ENCODE measurements around the gene CSMD2.

CSMD2 gene

DNA sequence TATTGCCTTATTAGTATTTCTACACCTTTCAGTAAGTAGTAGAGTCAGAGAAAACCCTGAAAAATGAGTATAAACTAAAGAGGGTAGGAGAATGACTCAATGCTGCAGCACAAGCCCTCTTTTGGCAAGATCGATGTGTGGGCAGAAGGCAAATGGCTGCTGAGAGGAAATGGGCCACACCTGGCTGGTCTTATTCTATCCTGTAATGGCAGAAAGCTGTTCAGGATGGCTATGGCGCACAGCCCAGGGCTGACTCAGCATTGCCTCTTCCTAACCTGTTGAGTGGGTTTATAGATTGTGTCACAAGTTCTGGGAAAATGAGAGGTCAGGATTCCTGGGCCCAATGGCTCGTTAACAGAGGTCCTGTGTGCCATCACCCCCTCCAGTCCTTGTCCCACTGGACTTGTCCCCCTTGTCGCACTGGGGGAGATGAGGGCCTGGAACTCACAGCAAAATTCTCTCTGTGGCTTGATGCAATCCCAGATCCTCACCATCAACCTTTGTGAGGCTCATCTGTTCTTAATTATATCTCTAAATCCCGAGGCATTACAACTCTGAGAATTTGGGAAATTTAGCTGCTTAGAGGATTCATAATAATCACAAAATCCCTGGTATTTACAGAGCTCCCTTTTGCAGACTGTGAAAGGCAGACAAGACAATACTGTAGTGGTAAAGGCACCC is 287.9 kb downstream of the CSMD2 start:
- H3K9me3 ChIP-seq (ENCODE audit: control insufficient read depth in 5 of 5, low read length in 5 of 5) = no peaks in the 10 kb centered on the region

DNA sequence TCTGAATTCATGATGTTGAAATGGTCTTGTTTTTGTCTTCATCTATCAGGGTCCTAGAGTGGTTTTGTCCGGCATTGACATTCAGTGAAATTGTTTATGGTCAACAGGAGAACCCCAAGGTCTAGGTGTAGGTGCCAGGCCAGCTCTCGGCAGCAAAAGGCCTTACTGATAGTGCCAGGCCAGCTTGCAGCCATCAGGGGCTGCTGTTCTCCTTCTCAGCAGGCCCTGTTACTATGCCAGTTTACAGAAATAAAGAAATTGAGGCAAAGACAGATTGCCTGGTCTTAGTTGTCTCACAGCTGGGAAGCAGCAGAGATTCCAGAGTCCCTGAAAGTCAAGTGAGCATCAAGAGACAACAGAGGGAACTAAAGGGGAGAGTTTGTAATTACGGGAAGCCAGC is 289.2 kb downstream of the CSMD2 start:
- H3K9ac ChIP-seq (ENCODE audit: low read length in 5 of 5) = no peak overlapping the region
- peaks cover 0 to 5% (median 3%) of the 10 kb centered on the region in 5 donors for H3K4me1 ChIP-seq (ENCODE audit: control insufficient read depth in 5 of 5, insufficient read depth in 5 of 5, low read length in 5 of 5)
- H3K36me3 ChIP-seq (ENCODE audit: control insufficient read depth in 5 of 5, insufficient read depth in 5 of 5, low read length in 5 of 5) = no peaks in the 10 kb centered on the region
- peaks cover 0 to 6% (median 0%) of the 10 kb centered on the region in 5 donors for H3K27me3 ChIP-seq (ENCODE audit: control insufficient read depth in 5 of 5, insufficient read depth in 4 of 5, low read length in 5 of 5)
- H3K27ac ChIP-seq (ENCODE audit: low read depth, low read length) = no peak overlapping the region
- no peak overlapping the region for H3K4me3 ChIP-seq (ENCODE audit: low read depth in 1 of 5, low read length in 5 of 5)
- H3K9me3 ChIP-seq (ENCODE audit: control insufficient read depth in 5 of 5, low read length in 5 of 5) = no peaks in the 10 kb centered on the region

More for the DNA sequence above, 287.9 kb downstream of the CSMD2 start:
- Histone ChIP-seq H3K36me3 (ENCODE audit: control insufficient read depth in 5 of 5, insufficient read depth in 5 of 5, low read length in 5 of 5) (no peaks in the 10 kb centered on the region), H3K27me3 (ENCODE audit: control insufficient read depth in 5 of 5, insufficient read depth in 4 of 5, low read length in 5 of 5) (peaks cover 0 to 6% (median 0%) of the 10 kb centered on the region in 5 donors), H3K4me3 (ENCODE audit: low read depth in 1 of 5, low read length in 5 of 5) (no peak overlapping the region), H3K4me1 (ENCODE audit: control insufficient read depth in 5 of 5, insufficient read depth in 5 of 5, low read length in 5 of 5) (peaks cover 0 to 5% (median 3%) of the 10 kb centered on the region in 5 donors), H3K27ac (ENCODE audit: low read depth, low read length) (no peak overlapping the region), H3K9ac (ENCODE audit: low read length in 5 of 5) (no peak overlapping the region)

DNA sequence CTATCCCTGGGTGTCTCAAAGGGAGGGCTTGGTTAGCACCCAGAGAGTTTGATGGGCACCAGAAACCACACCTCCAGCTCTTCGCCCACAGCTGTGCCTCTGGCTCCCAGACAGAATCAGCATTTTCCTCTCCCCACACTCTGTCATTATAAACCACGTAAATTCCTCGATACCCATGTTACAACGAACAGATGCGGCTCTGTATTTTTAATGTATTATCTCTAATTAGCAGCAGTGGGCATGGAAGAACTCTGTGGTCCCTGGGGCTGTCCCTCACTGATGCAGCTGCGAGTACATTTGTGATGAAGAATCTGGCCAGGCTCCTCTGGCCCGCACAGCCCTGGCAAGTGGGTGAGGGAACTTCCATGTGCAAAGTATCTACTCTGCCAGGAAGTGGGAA is 290.4 kb downstream of the CSMD2 start:
- no peaks in the 10 kb centered on the region for H3K36me3 ChIP-seq (ENCODE audit: control insufficient read depth in 5 of 5, insufficient read depth in 5 of 5, low read length in 5 of 5)
- no peak overlapping the region for H3K9ac ChIP-seq (ENCODE audit: low read length in 5 of 5)
- H3K27me3 ChIP-seq (ENCODE audit: control insufficient read depth in 5 of 5, insufficient read depth in 4 of 5, low read length in 5 of 5) = peaks cover 0 to 6% (median 0%) of the 10 kb centered on the region in 5 donors
- H3K4me3 ChIP-seq (ENCODE audit: low read depth in 1 of 5, low read length in 5 of 5) = no peak overlapping the region
- H3K4me1 ChIP-seq (ENCODE audit: control insufficient read depth in 5 of 5, insufficient read depth in 5 of 5, low read length in 5 of 5) = peaks cover 0 to 5% (median 3%) of the 10 kb centered on the region in 5 donors
- no peaks in the 10 kb centered on the region for H3K9me3 ChIP-seq (ENCODE audit: control insufficient read depth in 5 of 5, low read length in 5 of 5)
- H3K27ac ChIP-seq (ENCODE audit: low read depth, low read length) = no peak overlapping the region

DNA sequence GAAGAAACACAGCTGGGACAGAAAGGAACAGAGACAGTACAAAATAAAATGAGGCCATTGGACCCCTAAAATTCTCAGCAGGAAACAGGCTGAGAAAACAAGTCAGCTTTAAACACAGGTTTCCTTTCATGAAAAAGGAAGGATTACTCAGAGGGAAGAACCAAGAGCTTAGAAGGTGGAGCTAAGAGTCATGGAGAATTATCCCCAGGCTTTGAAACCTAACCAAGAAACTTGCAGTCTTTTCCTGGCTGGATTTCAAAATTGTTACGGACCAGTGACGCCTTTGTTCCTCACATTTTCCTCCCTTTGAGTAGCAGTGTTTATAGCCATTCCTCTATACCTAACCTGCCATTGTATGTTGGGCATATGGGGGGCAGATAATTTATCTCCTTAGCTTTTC is 292.3 kb downstream of the CSMD2 start:
- H3K9me3 ChIP-seq (ENCODE audit: control insufficient read depth in 5 of 5, low read length in 5 of 5) = no peaks in the 10 kb centered on the region
- H3K27ac ChIP-seq (ENCODE audit: low read depth, low read length) = no peak overlapping the region
- no peak overlapping the region for H3K9ac ChIP-seq (ENCODE audit: low read length in 5 of 5)
- H3K4me3 ChIP-seq (ENCODE audit: low read depth in 1 of 5, low read length in 5 of 5) = no peak overlapping the region
- H3K36me3 ChIP-seq (ENCODE audit: control insufficient read depth in 5 of 5, insufficient read depth in 5 of 5, low read length in 5 of 5) = no peaks in the 10 kb centered on the region
- peaks cover 0 to 2% (median 0%) of the 10 kb centered on the region in 5 donors for H3K4me1 ChIP-seq (ENCODE audit: control insufficient read depth in 5 of 5, insufficient read depth in 5 of 5, low read length in 5 of 5)
- no peaks in the 10 kb centered on the region for H3K27me3 ChIP-seq (ENCODE audit: control insufficient read depth in 5 of 5, insufficient read depth in 4 of 5, low read length in 5 of 5)

DNA sequence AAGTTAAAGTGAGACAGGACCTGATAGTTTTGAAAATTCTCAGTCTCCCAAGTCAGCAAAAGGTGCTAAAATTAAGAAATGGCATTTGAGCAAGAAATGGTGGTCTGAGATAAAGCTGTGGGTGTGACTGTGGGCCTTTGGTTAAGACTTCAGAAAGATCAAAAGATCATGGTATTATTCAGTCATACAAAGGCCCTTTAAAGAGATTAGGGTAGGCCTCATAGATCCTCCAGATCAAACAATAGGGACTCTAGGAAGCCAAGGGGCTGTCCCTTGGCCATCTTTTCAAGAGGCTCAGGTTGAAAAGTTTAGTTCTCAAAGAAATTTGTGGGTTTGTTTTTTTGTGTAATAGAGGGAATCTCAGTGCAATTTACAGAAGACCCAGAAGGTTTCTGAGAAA is 292.8 kb downstream of the CSMD2 start:
- Histone ChIP-seq H3K9ac (ENCODE audit: low read length in 5 of 5) (no peak overlapping the region), H3K4me1 (ENCODE audit: control insufficient read depth in 5 of 5, insufficient read depth in 5 of 5, low read length in 5 of 5) (no peaks in the 10 kb centered on the region), H3K27ac (ENCODE audit: low read depth, low read length) (no peak overlapping the region), H3K36me3 (ENCODE audit: control insufficient read depth in 5 of 5, insufficient read depth in 5 of 5, low read length in 5 of 5) (no peaks in the 10 kb centered on the region), H3K27me3 (ENCODE audit: control insufficient read depth in 5 of 5, insufficient read depth in 4 of 5, low read length in 5 of 5) (no peaks in the 10 kb centered on the region), H3K4me3 (ENCODE audit: low read depth in 1 of 5, low read length in 5 of 5) (no peak overlapping the region), H3K9me3 (ENCODE audit: control insufficient read depth in 5 of 5, low read length in 5 of 5) (peaks cover 0 to under 1% (median 0%) of the 10 kb centered on the region in 5 donors)

DNA sequence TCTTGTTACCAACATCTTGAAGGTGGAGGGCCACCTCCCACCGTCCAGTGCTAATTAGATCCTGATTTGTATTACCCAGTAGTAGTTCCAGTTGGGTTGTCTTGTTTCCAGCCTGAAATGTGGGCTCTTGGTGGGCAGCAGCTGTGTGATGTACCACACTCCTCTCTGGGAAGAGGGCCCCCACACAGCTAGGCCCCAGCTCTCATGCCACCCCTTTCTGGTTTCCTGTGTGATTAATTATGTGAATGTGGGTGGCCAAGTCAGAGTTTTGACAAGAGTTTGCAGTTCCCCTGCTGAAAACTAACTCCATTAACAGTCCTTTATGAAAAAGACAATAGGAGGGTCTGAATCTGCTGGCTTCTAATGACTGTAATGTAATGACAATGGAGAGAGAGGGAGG is 297.3 kb downstream of the CSMD2 start:
- Histone ChIP-seq H3K9me3 (ENCODE audit: control insufficient read depth in 5 of 5, low read length in 5 of 5) (peaks cover 0 to 5% (median 3%) of the 10 kb centered on the region in 5 donors), H3K4me3 (ENCODE audit: low read depth in 1 of 5, low read length in 5 of 5) (no peak overlapping the region), H3K27ac (ENCODE audit: low read depth, low read length) (no peak overlapping the region), H3K9ac (ENCODE audit: low read length in 5 of 5) (no peak overlapping the region), H3K4me1 (ENCODE audit: control insufficient read depth in 5 of 5, insufficient read depth in 5 of 5, low read length in 5 of 5) (peaks cover 0 to 8% (median 4%) of the 10 kb centered on the region in 5 donors), H3K27me3 (ENCODE audit: control insufficient read depth in 5 of 5, insufficient read depth in 4 of 5, low read length in 5 of 5) (peaks cover 0 to 3% (median 0%) of the 10 kb centered on the region in 5 donors), H3K36me3 (ENCODE audit: control insufficient read depth in 5 of 5, insufficient read depth in 5 of 5, low read length in 5 of 5) (no peaks in the 10 kb centered on the region)

DNA sequence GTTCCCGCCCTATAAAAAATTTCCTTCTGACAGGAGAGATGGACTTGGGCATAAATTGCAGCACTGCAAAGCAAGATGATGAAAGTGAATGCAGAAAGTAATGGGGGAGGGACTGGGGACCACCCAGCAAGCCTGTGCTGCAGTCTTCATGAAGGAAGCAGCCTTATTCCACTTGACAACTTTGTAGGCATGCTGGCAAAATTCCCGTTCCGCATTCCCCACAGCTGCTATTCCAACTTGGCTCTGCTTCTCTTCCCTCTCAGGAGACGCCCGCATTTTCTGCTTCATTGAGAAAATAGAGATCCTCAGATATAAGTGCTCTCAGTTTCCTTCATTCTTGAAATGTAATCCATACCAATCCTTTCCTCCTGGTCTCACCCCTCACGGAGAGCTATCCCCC is 298.7 kb downstream of the CSMD2 start:
- Histone ChIP-seq H3K9ac (ENCODE audit: low read length in 5 of 5) (no peak overlapping the region), H3K9me3 (ENCODE audit: control insufficient read depth in 5 of 5, low read length in 5 of 5) (peaks cover 0 to 5% (median 3%) of the 10 kb centered on the region in 5 donors), H3K4me1 (ENCODE audit: control insufficient read depth in 5 of 5, insufficient read depth in 5 of 5, low read length in 5 of 5) (peaks cover 0 to 8% (median 4%) of the 10 kb centered on the region in 5 donors), H3K36me3 (ENCODE audit: control insufficient read depth in 5 of 5, insufficient read depth in 5 of 5, low read length in 5 of 5) (no peaks in the 10 kb centered on the region), H3K27me3 (ENCODE audit: control insufficient read depth in 5 of 5, insufficient read depth in 4 of 5, low read length in 5 of 5) (peaks cover 0 to 3% (median 0%) of the 10 kb centered on the region in 5 donors), H3K4me3 (ENCODE audit: low read depth in 1 of 5, low read length in 5 of 5) (no peak overlapping the region), H3K27ac (ENCODE audit: low read depth, low read length) (no peak overlapping the region)

DNA sequence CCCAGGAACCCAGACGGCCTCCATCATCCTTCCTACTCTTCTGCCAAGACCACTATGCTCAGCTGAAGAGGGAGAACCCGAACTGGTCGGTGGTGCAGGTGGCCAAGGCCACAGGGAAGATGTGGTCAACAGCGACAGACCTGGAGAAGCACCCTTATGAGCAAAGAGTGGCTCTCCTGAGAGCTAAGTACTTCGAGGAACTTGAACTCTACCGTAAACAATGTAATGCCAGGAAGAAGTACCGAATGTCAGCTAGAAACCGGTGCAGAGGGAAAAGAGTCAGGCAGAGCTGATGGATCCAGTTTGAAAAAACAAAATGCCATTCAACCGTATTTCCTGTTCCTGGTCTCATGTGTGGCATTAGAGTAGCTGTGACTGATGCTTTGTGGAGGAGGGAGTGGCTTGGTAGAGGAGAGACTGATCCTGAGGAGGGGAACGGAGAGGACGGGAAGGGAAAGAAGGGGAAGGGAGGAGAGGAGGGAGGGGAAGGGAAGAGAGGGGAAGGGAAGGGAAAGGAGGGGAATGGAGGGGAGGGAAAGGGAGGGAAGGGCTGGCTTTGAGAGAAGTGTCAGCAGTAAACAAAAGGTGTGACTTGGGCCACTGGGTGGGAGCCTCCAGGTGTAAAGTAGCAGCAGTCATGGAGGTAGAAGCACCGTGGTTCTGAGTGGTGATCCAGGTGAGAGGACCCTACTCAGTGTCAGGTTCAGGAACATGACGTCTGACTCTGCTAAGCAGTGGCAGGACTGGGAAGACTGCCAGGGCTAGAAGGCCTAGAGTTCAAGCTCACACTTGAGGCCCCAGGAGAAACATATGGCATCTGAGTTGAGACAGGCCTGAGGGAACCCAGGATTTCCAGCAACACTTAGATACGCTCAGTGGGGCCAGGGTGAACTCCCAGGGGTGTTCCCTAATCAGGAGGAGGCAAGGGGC is 300.3 kb downstream of the CSMD2 start:
- peaks cover 0 to 5% (median 3%) of the 10 kb centered on the region in 5 donors for H3K9me3 ChIP-seq (ENCODE audit: control insufficient read depth in 5 of 5, low read length in 5 of 5)
- H3K4me1 ChIP-seq (ENCODE audit: control insufficient read depth in 5 of 5, insufficient read depth in 5 of 5, low read length in 5 of 5) = peaks cover 0 to 10% (median 4%) of the 10 kb centered on the region in 5 donors
- no peak overlapping the region for H3K27ac ChIP-seq (ENCODE audit: low read depth, low read length)
- no peak overlapping the region for H3K4me3 ChIP-seq (ENCODE audit: low read depth in 1 of 5, low read length in 5 of 5)
- no peaks in the 10 kb centered on the region for H3K36me3 ChIP-seq (ENCODE audit: control insufficient read depth in 5 of 5, insufficient read depth in 5 of 5, low read length in 5 of 5)
- no peak overlapping the region for H3K9ac ChIP-seq (ENCODE audit: low read length in 5 of 5)
- peaks cover 0 to 3% (median 0%) of the 10 kb centered on the region in 5 donors for H3K27me3 ChIP-seq (ENCODE audit: control insufficient read depth in 5 of 5, insufficient read depth in 4 of 5, low read length in 5 of 5)

DNA sequence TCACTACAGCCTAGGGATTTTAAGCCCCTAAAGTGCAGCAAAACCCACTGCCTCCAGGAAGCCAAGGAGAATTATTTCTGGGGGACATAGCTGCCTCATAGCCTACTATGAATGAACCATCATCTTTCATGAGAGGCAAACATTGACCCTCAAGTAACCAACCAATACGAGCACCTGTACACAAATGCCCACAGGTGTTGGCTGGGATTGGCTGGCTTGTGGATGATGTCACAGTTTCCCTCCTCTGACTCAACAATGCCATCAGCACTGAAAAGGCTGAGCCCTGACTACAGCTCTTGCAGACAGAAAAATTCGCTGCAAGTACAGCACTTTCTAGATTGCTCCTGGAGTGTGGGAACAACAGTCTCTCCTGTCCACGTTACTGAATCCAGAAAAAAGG is 301.3 kb downstream of the CSMD2 start, which contains the start of gene HMGB4:
HMGB4 (plus strand) TSS at position 301 of the 400 bp plus-strand sequence. CDS start 113 bp downstream, outside the sequence.
- no peak within 1 kb of the TSS for H3K9ac ChIP-seq (ENCODE audit: low read length in 5 of 5)
- H3K27ac ChIP-seq (ENCODE audit: low read depth, low read length) = no peak within 1 kb of the TSS
- peaks cover 0 to 14% (median 4%) of the 10 kb centered on the region in 5 donors for H3K4me1 ChIP-seq (ENCODE audit: control insufficient read depth in 5 of 5, insufficient read depth in 5 of 5, low read length in 5 of 5)
- H3K9me3 ChIP-seq (ENCODE audit: control insufficient read depth in 5 of 5, low read length in 5 of 5) = peaks cover 0 to 5% (median 3%) of the 10 kb centered on the region in 5 donors
- H3K36me3 ChIP-seq (ENCODE audit: control insufficient read depth in 5 of 5, insufficient read depth in 5 of 5, low read length in 5 of 5) = no peaks in the 10 kb centered on the region
- H3K4me3 ChIP-seq (ENCODE audit: low read depth in 1 of 5, low read length in 5 of 5) = no peak within 1 kb of the TSS
- H3K27me3 ChIP-seq (ENCODE audit: control insufficient read depth in 5 of 5, insufficient read depth in 4 of 5, low read length in 5 of 5) = peaks cover 0 to 3% (median 0%) of the 10 kb centered on the region in 5 donors

DNA sequence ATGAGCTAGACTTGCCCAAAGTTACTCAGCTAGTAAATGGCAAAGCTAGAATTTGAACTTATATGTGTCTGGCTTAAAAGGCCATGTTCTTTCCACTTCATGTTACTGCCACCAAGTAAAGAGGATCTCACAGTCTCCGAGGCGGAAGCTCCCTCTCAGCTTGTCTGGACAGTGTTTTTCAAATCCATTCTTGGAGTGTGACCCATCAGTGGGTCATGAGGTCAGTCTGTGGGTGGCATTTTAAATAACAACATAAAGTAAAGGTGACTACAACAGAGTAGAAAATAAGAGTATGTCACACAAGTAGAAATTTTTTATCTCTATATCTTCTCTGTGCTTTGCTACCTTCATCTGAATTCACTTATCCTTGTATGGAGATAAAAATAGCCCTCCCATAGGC is 304.4 kb downstream of the CSMD2 start:
- Histone ChIP-seq H3K9ac (ENCODE audit: low read length in 5 of 5) (no peak overlapping the region), H3K4me1 (ENCODE audit: control insufficient read depth in 5 of 5, insufficient read depth in 5 of 5, low read length in 5 of 5) (peaks cover 0 to 7% (median 0%) of the 10 kb centered on the region in 5 donors)

More for the DNA sequence above, 304.4 kb downstream of the CSMD2 start:
- H3K27me3 ChIP-seq (ENCODE audit: control insufficient read depth in 5 of 5, insufficient read depth in 4 of 5, low read length in 5 of 5) = peaks cover 0 to 3% (median 0%) of the 10 kb centered on the region in 5 donors
- H3K27ac ChIP-seq (ENCODE audit: low read depth, low read length) = no peak overlapping the region
- no peak overlapping the region for H3K4me3 ChIP-seq (ENCODE audit: low read depth in 1 of 5, low read length in 5 of 5)
- no peaks in the 10 kb centered on the region for H3K9me3 ChIP-seq (ENCODE audit: control insufficient read depth in 5 of 5, low read length in 5 of 5)
- H3K36me3 ChIP-seq (ENCODE audit: control insufficient read depth in 5 of 5, insufficient read depth in 5 of 5, low read length in 5 of 5) = no peaks in the 10 kb centered on the region

Data from subcutaneous abdominal adipose tissue (tissue), 5 donors.